NCI-H510A (cell line): ENCODE measurements around the gene CHI3L2.
"Not testable (repeated sequence)": the region's sequence is repeated elsewhere in the genome, so short reads cannot be mapped to it uniquely, and the experiment has no call there.

Experiments used
- DNase-seq: peaks from one replicate; lab custom pipeline; 2025; lab: John Stamatoyannopoulos, UW

Gene CHI3L2

GRCh38 chr1:111202366-111202706 lies 25.2 kb upstream of the CHI3L2 start:
- no peak for DNase-seq

GRCh38 chr1:111202707-111203623 lies 24.5 kb upstream of the CHI3L2 start:
- DNase-seq = no peak

GRCh38 chr1:111203681-111204200 lies 23.8 kb upstream of the CHI3L2 start:
- peak; percentile 85 for DNase-seq

GRCh38 chr1:111204201-111204982 lies 23.1 kb upstream of the CHI3L2 start:
- peak; percentile 33 for DNase-seq

- DNase-seq = no peak
These were observed 22.4 kb upstream of the CHI3L2 start for GRCh38 chr1:111204983-111205713.

GRCh38 chr1:111205714-111206050 lies 21.8 kb upstream of the CHI3L2 start:
- no peak for DNase-seq

GRCh38 chr1:111208921-111209320 lies 18.6 kb upstream of the CHI3L2 start:
- DNase-seq = no peak

GRCh38 chr1:111209622-111210021 lies 17.9 kb upstream of the CHI3L2 start:
- DNase-seq = no peak

GRCh38 chr1:111211921-111212320 lies 15.6 kb upstream of the CHI3L2 start:
- DNase-seq = no peak

GRCh38 chr1:111212634-111213335 lies 14.7 kb upstream of the CHI3L2 start:
- DNase-seq = no peak

GRCh38 chr1:111213412-111213811 lies 14.1 kb upstream of the CHI3L2 start:
- DNase-seq = no peak

GRCh38 chr1:111214074-111214801 lies 13.3 kb upstream of the CHI3L2 start:
- no peak for DNase-seq

GRCh38 chr1:111214884-111215283 lies 12.6 kb upstream of the CHI3L2 start:
- DNase-seq = no peak

- DNase-seq = not testable (repeated sequence)
These were observed 12.2 kb upstream of the CHI3L2 start for GRCh38 chr1:111215285-111215684.

- no peak for DNase-seq
These were observed 10.8 kb upstream of the CHI3L2 start for GRCh38 chr1:111216751-111217150.

- no peak for DNase-seq
These were observed 10.2 kb upstream of the CHI3L2 start for GRCh38 chr1:111217183-111217910.

- no peak for DNase-seq
These were observed 8.6 kb upstream of the CHI3L2 start for GRCh38 chr1:111218701-111219556.

- no peak for DNase-seq
These were observed 7.8 kb upstream of the CHI3L2 start for GRCh38 chr1:111219557-111220286.
